GM19238 (cell line): ENCODE results near the gene EPHB6.

Experiments
- DNase-seq: peaks from one replicate; pipeline ENCODE4 v3.0.0; 2011; ENCODE audit warnings: low spot score; ENCODE audit not compliant: insufficient read length

Gene EPHB6

DNA sequence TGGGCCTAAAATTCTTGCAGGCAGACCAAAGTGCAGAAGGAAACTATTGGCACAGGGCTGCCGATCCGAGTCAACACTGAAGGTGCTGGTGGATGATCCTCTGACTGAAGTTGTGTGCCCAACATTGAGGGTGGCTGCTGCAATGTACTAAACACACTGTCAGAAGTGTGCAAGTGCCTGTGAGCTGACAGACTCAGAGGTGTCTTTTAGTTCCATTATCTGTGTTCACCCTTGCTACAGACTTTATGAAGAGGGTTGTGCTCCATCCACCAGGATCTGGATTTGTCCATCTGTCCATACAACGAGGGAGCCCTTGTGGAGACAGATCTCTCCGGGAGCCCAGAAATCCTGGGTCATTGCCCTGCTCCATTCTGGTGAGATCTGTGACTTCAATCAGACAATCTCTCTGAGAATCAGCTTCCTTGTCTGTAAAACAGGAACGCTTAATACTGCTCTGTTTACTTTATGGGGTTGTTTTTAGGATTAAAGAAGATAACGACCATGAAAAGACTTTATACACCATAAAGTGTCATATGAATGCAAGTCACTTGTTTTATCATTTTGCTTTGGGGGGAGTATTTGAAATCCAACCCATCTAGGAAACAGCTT lies 40.2 kb downstream of the EPHB6 start:
- DNase-seq, result no peak

DNA sequence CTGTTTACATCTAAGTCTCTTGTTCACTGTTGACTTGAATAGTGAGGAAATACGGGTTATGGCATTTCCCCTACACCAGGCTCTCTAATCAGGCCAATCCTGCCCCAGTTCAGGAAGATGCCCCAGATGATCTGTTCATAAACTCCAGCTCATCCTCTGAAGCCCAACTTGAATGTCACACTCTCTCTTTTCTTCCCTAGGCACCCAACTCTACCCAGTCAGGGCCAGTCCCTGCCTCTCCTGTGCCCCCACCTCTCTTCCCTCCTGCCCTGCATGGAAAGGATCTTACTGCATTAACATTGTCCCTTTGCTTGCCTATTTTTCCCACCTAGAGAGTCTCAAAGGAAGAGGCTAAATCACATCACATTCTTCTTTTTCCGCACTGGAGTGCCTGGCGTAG lies 41.3 kb downstream of the EPHB6 start:
- no peak for DNase-seq

- no peak for DNase-seq
Observed at GRCh38 chr7:142896741-142897379, 42.0 kb downstream of the EPHB6 start.

- no peak for DNase-seq
Observed at GRCh38 chr7:142897691-142898090, 42.8 kb downstream of the EPHB6 start.

DNA sequence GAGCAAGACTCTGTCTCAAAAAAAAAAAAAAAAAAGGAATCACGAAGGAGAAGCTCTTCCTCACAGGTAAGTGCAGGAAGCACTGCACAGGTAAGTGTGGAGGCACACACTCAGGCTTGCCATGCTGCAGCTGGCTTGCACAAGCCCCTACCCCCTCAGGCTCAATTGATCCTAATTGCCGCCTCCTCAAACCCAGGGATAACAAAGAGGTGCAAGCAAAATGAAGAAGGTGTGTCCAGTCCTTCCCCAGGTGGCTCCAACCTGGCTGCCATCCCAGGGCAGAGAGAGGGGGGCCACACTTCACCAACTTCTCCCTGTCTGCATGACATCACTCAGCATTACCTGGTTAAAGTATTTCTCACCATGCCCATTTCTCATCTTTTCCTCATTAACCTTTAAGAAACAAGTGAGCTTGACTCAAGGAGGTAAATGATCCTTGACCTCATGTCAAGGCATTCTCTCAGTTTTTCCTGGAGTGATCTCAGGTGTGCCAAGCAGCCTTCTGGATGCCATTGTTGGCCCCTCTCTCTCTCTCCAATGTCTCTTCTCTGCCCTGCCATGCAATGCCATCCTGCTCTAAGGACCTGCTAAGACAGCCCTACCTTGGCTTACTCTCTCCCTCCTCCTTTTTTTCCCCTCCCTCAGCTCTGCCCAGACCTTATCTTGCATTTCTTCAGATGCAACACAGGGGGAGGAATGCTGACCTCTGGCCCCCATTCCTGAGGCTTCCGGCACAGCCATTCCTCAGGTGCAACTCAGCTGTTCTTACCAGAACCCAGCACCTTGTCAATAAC lies 43.7 kb downstream of the EPHB6 start:
- DNase-seq, result no peak

DNA sequence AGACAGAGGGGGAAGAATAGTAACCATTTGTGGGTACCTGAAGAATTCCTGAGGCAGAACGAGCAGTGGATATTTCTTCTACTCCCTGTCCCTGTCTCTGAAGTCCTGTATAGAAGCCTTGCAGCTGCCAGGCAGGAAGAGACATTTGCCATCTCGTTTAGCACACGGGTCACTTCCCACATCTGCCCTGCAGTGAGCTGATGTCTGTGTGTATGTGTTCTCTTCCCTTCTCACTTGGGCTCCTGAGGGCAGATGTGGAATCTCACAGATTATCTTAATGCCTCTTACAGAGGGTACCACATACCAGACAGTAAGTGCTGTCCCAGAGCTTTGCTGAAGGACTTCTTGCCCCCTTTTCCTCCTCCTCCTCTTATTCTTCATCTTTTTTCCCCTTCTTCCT lies 44.8 kb downstream of the EPHB6 start:
- no peak for DNase-seq

- DNase-seq, result no peak
Observed at GRCh38 chr7:142901426-142902259, 46.8 kb downstream of the EPHB6 start.

DNA sequence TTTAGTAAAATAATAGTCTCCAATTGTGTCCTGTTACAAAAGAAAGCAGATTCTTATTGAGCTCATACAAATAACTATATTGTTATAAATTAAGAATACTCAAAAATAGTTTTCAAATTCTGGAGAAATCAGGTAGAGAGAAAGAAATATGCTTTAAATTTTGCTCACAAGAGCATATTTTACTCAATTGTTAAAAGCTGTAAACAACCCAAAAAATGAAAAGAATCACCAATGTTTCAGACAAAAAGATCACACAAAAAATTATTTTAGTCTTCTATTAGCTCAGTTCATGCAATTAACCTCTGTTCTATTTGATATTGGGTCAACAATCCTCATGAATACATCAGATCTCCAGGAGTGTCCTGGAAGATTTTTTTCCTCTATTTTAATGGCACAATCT lies 49.3 kb downstream of the EPHB6 start:
- DNase-seq, result no peak

GRCh38 chr7:142905759-142906158 lies 50.9 kb downstream of the EPHB6 start:
- DNase-seq, result no peak

- DNase-seq, result no peak
Observed at GRCh38 chr7:142906643-142907042, 51.8 kb downstream of the EPHB6 start.

- no peak for DNase-seq
Observed at GRCh38 chr7:142908290-142908689, 53.4 kb downstream of the EPHB6 start.

- DNase-seq, result no peak
Observed at GRCh38 chr7:142908921-142909890, 54.3 kb downstream of the EPHB6 start.

- no peak for DNase-seq
Observed at GRCh38 chr7:142910031-142910433, 55.2 kb downstream of the EPHB6 start.

- no peak for DNase-seq
Observed at GRCh38 chr7:142910481-142910880, 55.6 kb downstream of the EPHB6 start.

DNA sequence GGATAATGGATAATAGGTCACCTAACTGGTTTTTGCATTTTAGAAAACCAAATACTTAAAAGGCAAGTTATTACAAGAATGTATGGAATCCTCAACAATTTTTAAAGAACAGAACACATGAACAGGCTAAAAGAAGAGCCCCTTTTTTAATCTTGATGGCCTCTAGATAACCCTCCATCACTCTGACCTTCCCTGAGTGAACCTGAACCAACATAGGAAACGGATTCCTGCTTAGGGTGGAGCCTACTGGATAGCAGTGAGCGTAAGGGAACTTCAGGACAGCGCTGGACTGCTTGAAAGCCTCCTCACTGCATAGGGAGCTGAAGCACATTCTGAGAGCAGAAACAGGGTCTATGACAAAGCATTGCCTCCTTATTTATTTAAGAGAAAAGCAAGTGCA lies 58.2 kb downstream of the EPHB6 start:
- no peak for DNase-seq

DNA sequence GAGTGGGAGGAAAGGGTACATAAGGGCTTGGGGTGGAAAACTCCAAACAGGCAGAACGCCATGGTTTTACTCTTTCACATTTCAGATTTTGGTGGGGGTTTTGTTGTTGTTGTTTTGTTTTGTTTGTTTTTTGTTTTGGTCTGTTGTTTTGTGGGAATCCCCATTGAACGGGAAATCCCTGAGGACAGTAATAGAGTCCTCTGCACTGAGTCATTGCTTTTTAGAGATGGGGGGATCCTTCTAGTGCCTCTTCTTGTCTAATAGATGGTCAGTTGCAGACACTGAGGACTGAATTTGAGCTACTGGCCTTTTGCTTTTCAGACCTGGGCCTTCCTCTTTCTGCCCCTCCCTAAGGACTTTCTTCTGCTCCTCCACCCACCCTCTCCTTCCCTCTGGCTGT lies 58.7 kb downstream of the EPHB6 start:
- DNase-seq, result no peak

DNA sequence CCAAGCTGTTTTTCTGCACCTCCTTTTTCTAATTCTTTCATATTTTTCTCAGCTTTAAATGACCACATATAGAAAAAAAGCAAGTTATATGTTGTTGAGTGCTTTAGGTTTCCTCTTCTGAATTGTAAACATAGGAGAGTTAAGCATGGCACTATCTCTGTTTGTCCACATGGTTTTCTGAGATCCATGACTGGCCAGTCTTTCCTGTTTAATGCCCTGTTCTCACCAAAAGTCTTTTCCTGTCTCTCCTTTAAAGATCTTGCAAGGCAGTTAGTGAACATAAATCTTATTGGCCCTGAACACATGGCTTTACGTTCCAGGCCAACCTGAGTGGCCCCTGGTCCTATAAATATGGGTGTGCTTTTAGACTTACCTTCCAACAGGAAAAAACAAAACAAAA lies 59.2 kb downstream of the EPHB6 start:
- no peak for DNase-seq

DNA sequence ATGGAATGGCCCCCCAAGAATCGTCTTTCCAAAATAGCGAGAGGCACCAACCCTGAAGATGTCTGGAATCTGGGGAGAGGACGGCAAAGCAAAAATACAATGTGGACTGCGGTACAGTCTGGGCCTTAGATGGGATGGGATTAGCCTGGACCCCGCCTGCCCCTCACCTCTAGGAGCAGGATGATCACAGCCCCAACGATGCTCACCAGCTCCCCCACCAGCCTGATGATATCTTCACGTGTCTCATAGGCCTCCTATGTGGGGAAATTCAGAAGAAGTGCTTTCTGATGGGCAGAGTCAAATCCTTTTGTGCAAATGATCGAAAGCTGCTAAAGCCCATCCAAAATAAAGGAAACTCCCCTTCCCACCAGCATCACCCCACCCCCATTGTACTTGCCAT lies 60.4 kb downstream of the EPHB6 start:
- no peak for DNase-seq

DNA sequence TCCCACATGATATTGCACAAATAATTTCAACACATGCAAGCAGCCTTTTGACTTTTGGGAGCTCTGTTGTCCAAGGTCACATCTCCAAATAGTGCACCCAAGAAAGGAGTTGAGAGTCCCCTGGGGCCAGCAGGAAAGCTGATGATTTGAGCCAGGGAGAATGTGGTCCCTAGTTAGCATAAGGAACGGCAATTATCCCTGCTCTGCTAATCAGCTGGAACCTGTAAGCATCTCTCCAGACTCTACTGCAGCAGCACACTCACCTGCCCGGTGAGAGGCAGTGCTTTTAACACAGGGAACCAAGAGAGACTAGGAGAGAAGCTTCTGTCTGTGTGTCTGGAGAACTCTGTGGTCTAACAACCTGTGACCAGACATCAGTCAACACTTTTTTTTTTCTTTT lies 61.6 kb downstream of the EPHB6 start:
- no peak for DNase-seq

DNA sequence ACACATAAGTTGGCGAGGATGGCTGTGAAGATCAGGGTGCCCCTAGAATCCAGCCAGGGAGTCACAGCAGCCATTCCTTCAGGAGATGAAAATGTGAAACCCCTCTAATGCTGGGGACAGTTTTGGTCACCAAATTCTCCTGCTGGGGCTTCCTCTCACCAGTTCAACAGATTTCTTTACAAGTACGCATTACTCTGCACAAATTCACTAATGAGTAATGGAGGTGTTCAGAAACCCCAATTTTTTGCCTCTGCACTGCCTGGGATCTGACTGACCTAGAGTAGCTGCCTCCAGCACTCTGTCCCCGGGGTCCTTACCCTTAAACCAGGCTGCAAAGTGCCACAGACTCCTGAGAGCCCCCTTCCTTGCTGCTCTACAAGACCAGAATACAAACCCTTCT lies 62.6 kb downstream of the EPHB6 start:
- DNase-seq, result no peak

DNA sequence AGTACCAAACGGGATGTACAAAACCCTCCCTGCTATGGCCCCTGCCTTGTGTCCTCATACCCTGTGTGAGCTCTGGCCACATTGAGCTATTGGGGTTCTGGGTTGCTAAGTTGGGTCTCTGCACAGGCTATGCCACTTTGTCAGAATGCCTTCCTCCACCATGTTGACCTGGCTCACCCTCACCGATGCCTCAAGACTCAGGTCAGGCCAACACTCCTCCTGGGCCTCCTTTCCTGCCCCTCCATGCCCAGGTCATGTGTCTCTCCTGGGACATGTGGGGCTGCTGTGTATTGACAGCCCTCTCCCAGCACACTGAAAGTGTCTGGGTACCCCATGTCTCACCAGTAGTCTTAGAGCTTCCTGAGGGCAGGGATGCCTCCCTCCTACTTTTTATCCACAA lies 64.0 kb downstream of the EPHB6 start:
- DNase-seq, result no peak
